HepG2 (cell line): ENCODE data around the gene CALN1. TPM values are rescaled to one million over a fixed set of nuclear protein-coding genes. Genes with fewer than 3 reads are reported as not detected.

Experiments used
- ATAC-seq: fragments of 200-7000 bp; cut with Tn5 transposase; 3 replicates; pipeline ENCODE4 v1.9.1; 2020; ENCODE audit warnings: mild to moderate bottlenecking, moderate library complexity
- BruUV-seq: library from RNA; stranded (reverse); fragments of 400-500 nt; replicated peaks from 2 replicates; lab custom pipeline; 2021; lab: Mats Ljungman, UMichigan
- CTCF ChIA-PET: fragments of 300-600 bp; formaldehyde crosslinking; extraction: SDS; loops from one replicate; lab custom pipeline; 2021; ENCODE audit warnings: low total read pairs, inconsistent platforms, low intra/inter-chr PET ratio; lab: Yijun Ruan, JAX
- POLR2A ChIA-PET: fragments of 350-600 bp; sonication (Branson Sonifier 250); formaldehyde crosslinking; loops from one replicate; lab custom pipeline; 2020; ENCODE audit warnings: antibody characterized with exemption, inconsistent platforms; lab: Yijun Ruan, JAX
- DNase-seq: peaks from one replicate; pipeline ENCODE4 v3.0.0-alpha.2; 2015; ENCODE audit warnings: low spot score
- FAIRE-seq: peaks from 3 replicates; lab custom pipeline; 2011; peaks lifted over from hg19 to GRCh38; lab: Jason Lieb, UNC
- H2AFZ ChIP-seq: one replicate; pipeline ENCODE4 v1.6.1; 2011; ENCODE audit warnings: low read length, inconsistent platforms
- H3K27ac ChIP-seq: fragments of 300-600 bp; 3 replicates; pipeline ENCODE4 v1.8.0; 2011; ENCODE audit warnings: mixed run types, mild to moderate bottlenecking, mixed read lengths, low read length, inconsistent platforms; ENCODE audit not compliant: insufficient read depth; ENCODE audit errors: extremely low read length
- H3K27me3 ChIP-seq, 2 experiments: fragments of 200-600 bp in 1 of 2; 2 replicates in 1 of 2; 3 replicates in 1 of 2; pipeline versions ENCODE4 v1.6.0 to v1.8.0; 2011; ENCODE audit warnings: low read length in 2 of 2, mild to moderate bottlenecking in 2 of 2, moderate library complexity in 2 of 2, inconsistent platforms in 1 of 2; ENCODE audit not compliant: insufficient read depth in 2 of 2, control insufficient read depth in 1 of 2
- H3K36me3 ChIP-seq, 2 experiments: fragments of 200-600 bp in 1 of 2; replicated peaks in 1 of 2; 2 replicates in 1 of 2; 3 replicates in 1 of 2; pipeline versions ENCODE4 v1.5.1 to v1.8.0; 2011; ENCODE audit warnings: low read length in 2 of 2, inconsistent platforms in 1 of 2; ENCODE audit not compliant: insufficient read depth in 2 of 2, control insufficient read depth in 1 of 2
- H3K4me1 ChIP-seq: 2 replicates; pipeline ENCODE4 v1.5.1; 2012; ENCODE audit warnings: low read length, inconsistent platforms; ENCODE audit not compliant: insufficient read depth
- H3K4me2 ChIP-seq: 2 replicates; pipeline ENCODE4 v1.6.0; 2011; ENCODE audit warnings: low read depth, low read length, inconsistent platforms
- H3K4me3 ChIP-seq, 3 experiments: fragments of 200-600 bp in 1 of 3; sonication (generic), shearing (Covaris generic) in 1 of 3; replicated peaks in 1 of 3; 2 replicates each; pipeline ENCODE4 v1.5.1; 2011 to 2016; ENCODE audit warnings: low read length in 3 of 3, inconsistent platforms in 2 of 3, low read depth in 2 of 3, mild to moderate bottlenecking in 2 of 3, control low read depth in 1 of 3, mixed read lengths in 1 of 3; ENCODE audit not compliant: insufficient read depth in 1 of 3
- H3K79me2 ChIP-seq: one replicate; pipeline ENCODE4 v1.6.1; 2011; ENCODE audit warnings: low read length, inconsistent platforms; ENCODE audit not compliant: insufficient read depth
- H3K9ac ChIP-seq: 2 replicates; pipeline ENCODE4 v1.6.0; 2011; ENCODE audit warnings: mild to moderate bottlenecking, low read depth, low read length, inconsistent platforms; ENCODE audit not compliant: insufficient read depth
- H3K9me3 ChIP-seq: 2 replicates; pipeline ENCODE4 v1.5.1; 2012; ENCODE audit warnings: mild to moderate bottlenecking, low read length
- H4K20me1 ChIP-seq: 2 replicates; pipeline ENCODE4 v1.6.0; 2011; ENCODE audit warnings: inconsistent platforms, mild to moderate bottlenecking, low read length, moderate library complexity; ENCODE audit not compliant: insufficient read depth
- ARNT2 ChIP-seq: sonication (generic); formaldehyde crosslinking; IDR thresholded peaks from 2 replicates; pipeline ENCODE4 v1.8.0; 2022; ENCODE audit warnings: mild to moderate bottlenecking, low read depth, missing genetic modification reagents, moderate library complexity
- ATF7 ChIP-seq, 2 experiments: fragments of 450-650 bp in 1 of 2; sonication (generic) in 1 of 2; formaldehyde crosslinking in 1 of 2; IDR thresholded peaks; 2 replicates each; pipeline versions ENCODE4 v1.4.0 to v1.6.1; 2016 to 2020; ENCODE audit warnings: antibody characterized with exemption in 1 of 2, mild to moderate bottlenecking in 1 of 2, missing genetic modification reagents in 1 of 2
- FOSL1 ChIP-seq: sonication (generic); formaldehyde crosslinking; IDR thresholded peaks from 2 replicates; pipeline ENCODE4 v1.9.0; 2021; ENCODE audit warnings: missing genetic modification reagents, borderline replicate concordance
- FOXA1 ChIP-seq, 2 experiments: fragments of 450-650 bp in 1 of 2; sonication (generic) in 1 of 2; formaldehyde crosslinking in 1 of 2; IDR thresholded peaks; 2 replicates each; pipeline versions ENCODE4 v1.4.0 to v1.6.1; 2016 to 2020; ENCODE audit warnings: missing genetic modification reagents in 1 of 2
- HOMEZ ChIP-seq: IDR thresholded peaks from 2 replicates; pipeline ENCODE4 v1.6.1; 2016; ENCODE audit warnings: low read depth
- NCOA1 ChIP-seq: sonication (generic); formaldehyde crosslinking; IDR thresholded peaks from 2 replicates; pipeline ENCODE4 v1.9.0; 2021; ENCODE audit warnings: missing genetic modification reagents
- NFYC ChIP-seq: IDR thresholded peaks from 2 replicates; pipeline ENCODE4 v1.6.1; 2016; ENCODE audit warnings: missing genetic modification reagents, missing compliant biosample characterization
- SMAD9 ChIP-seq: sonication (generic); formaldehyde crosslinking; IDR thresholded peaks from 2 replicates; pipeline ENCODE4 v1.5.1; 2020; ENCODE audit warnings: mild to moderate bottlenecking, missing genetic modification reagents
- SYNCRIP ChIP-seq: fragments of 200-400 bp; formaldehyde crosslinking; IDR thresholded peaks from 2 replicates; pipeline ENCODE4 v1.6.1; 2018; ENCODE audit warnings: mild to moderate bottlenecking, low read depth, low read length; ENCODE audit not compliant: insufficient read depth
- THAP7 ChIP-seq: sonication (generic); formaldehyde crosslinking; IDR thresholded peaks from 2 replicates; pipeline ENCODE4 v1.8.1; 2023; ENCODE audit warnings: mild to moderate bottlenecking, missing genetic modification reagents
- ZC3H13 ChIP-seq: sonication (generic); formaldehyde crosslinking; IDR thresholded peaks from 2 replicates; pipeline ENCODE4 v1.8.1; 2023; ENCODE audit warnings: mild to moderate bottlenecking, missing genetic modification reagents, moderate library complexity
- ZFX ChIP-seq: sonication (generic); formaldehyde crosslinking; IDR thresholded peaks from 2 replicates; pipeline ENCODE4 v1.4.0; 2020; ENCODE audit warnings: mild to moderate bottlenecking, low read depth, missing genetic modification reagents, moderate library complexity
- ZNF430 ChIP-seq: sonication (generic); formaldehyde crosslinking; IDR thresholded peaks from 2 replicates; pipeline ENCODE4 v1.9.0; 2021; ENCODE audit warnings: mild to moderate bottlenecking, missing genetic modification reagents
- ZXDC ChIP-seq: sonication (generic); formaldehyde crosslinking; IDR thresholded peaks from 2 replicates; pipeline ENCODE4 v1.5.0; 2020; ENCODE audit warnings: mild to moderate bottlenecking, missing genetic modification reagents
- WGBS: methylation state at CpG from one replicate; pipeline ENCODE4 v1.1.6; 2017; ENCODE audit warnings: low lambda C conversion rate; 5-methylcytosine and 5-hydroxymethylcytosine counted together
- in situ Hi-C: cut with HindIII; loops from 2 replicates; pipeline ENCODE4 v1.10.0; 2017; ENCODE audit warnings: low pct_unique_long_range_greater_than_20kb; ENCODE audit not compliant: extremely low pct_ligation_motif_present
- intact Hi-C: fragments of 100-400 bp; cut with micrococcal nuclease; formaldehyde crosslinking; loops from one replicate; pipeline ENCODE4 v1.10.0; 2022; ENCODE audit not compliant: unreplicated experiment
- polyA plus RNA-seq, 8 experiments: library from polyadenylated mRNA; depleted of rRNA in 3 of 8; stranded (reverse) in 7 of 8; unstranded in 1 of 8; fragments of >200 nt; fragmentation: Illumina TruSeq in 4 of 8; extraction: Trizol in 4 of 8; gene quantifications; 2 replicates each; pipeline versions ENCODE4 v1.2.1 to v1.2.3, GENCODE V29; 2011 to 2016; ENCODE audit warnings: low read depth in 4 of 8, missing spikeins in 1 of 8, mixed read lengths in 1 of 8; ENCODE audit not compliant: insufficient read depth in 1 of 8
- total RNA-seq, 5 experiments: library from RNA; depleted of rRNA; stranded (reverse); fragments of >200 nt; fragmentation: Illumina TruSeq; extraction: Trizol; gene quantifications; 2 replicates each; pipeline ENCODE4 v1.2.3, GENCODE V29; 2016; ENCODE audit warnings: low read depth in 1 of 5
- TF ChIP-seq, protein P1 (sequence below): sonication (generic); formaldehyde crosslinking; IDR thresholded peaks from 2 replicates; pipeline ENCODE4 v1.5.1; 2020; ENCODE audit warnings: missing genetic modification reagents, mild to moderate bottlenecking, borderline replicate concordance
- TF ChIP-seq, protein P2 (sequence below): sonication (generic); formaldehyde crosslinking; IDR thresholded peaks from 2 replicates; pipeline ENCODE4; 2020; ENCODE audit warnings: missing genetic modification reagents, mild to moderate bottlenecking, borderline replicate concordance

Gene CALN1
- total and polyA plus RNA-seq, 2 of the 13 experiments (the other 11 are each of a cell fraction or from before 2014, with no cell fraction given) = not detected

DNA sequence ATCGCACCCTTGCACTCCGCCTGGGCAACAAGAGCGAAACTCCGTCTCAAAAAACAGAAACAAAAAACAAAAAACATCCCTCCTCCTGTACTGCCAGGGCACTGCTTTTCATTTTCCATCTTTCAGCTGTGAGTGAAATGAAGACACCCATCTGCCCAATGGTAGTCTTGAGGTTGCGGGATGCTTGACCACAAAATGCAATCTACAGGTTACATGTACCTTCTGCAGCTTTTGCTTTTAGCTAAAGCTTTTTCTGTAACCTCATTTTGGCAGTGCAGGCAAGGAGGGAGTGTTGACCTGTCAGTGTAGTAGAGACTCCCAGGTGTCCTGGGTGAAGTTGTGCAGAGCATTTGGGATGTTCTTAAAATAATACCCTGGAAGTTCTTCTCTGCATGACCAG lies 476.5 kb downstream of the CALN1 start:
- peaks cover 1 to 9% of the 10 kb centered on the region in 2 experiments; a peak in 3 of 5 replicates for H3K27me3 ChIP-seq
- WGBS = 31% methylated on average over 5 of the region's 5 CpGs
- H3K4me3 ChIP-seq = no peak overlapping the region
- intact Hi-C loops = no loop called here
- FAIRE-seq (no peak), ATAC-seq (no peak), DNase-seq (no peak)
- POLR2A ChIA-PET = no interaction called here
- no peak overlapping the region for H2AFZ ChIP-seq
- BruUV-seq = no TSS peak
- no peaks in the 10 kb centered on the region for H3K36me3 ChIP-seq
- H3K4me1 ChIP-seq = no peaks in the 10 kb centered on the region
- no peaks in the 10 kb centered on the region for H3K79me2 ChIP-seq
- CTCF ChIA-PET = no interaction called here
- no peak overlapping the region for H3K4me2 ChIP-seq
- no peak overlapping the region for H3K27ac ChIP-seq
- H4K20me1 ChIP-seq = no peaks in the 10 kb centered on the region
- in situ Hi-C loops = no loop called here
- no peak overlapping the region for H3K9ac ChIP-seq
- no peaks in the 10 kb centered on the region for H3K9me3 ChIP-seq
- no peak for TF ChIP-seq ZC3H13 (CRISPR knock-in tag)
- TF ChIP-seq, protein P1, sequence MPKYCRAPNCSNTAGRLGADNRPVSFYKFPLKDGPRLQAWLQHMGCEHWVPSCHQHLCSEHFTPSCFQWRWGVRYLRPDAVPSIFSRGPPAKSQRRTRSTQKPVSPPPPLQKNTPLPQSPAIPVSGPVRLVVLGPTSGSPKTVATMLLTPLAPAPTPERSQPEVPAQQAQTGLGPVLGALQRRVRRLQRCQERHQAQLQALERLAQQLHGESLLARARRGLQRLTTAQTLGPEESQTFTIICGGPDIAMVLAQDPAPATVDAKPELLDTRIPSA = no peak
- no peak for TF ChIP-seq FOXA1 (IDR thresholded peaks at IDR 0.05)
- no peak for TF ChIP-seq FOXA1 (CRISPR knock-in tag; IDR thresholded peaks at IDR 0.05)
- TF ChIP-seq ZNF430 (CRISPR knock-in tag) = no peak
- TF ChIP-seq, protein P2, sequence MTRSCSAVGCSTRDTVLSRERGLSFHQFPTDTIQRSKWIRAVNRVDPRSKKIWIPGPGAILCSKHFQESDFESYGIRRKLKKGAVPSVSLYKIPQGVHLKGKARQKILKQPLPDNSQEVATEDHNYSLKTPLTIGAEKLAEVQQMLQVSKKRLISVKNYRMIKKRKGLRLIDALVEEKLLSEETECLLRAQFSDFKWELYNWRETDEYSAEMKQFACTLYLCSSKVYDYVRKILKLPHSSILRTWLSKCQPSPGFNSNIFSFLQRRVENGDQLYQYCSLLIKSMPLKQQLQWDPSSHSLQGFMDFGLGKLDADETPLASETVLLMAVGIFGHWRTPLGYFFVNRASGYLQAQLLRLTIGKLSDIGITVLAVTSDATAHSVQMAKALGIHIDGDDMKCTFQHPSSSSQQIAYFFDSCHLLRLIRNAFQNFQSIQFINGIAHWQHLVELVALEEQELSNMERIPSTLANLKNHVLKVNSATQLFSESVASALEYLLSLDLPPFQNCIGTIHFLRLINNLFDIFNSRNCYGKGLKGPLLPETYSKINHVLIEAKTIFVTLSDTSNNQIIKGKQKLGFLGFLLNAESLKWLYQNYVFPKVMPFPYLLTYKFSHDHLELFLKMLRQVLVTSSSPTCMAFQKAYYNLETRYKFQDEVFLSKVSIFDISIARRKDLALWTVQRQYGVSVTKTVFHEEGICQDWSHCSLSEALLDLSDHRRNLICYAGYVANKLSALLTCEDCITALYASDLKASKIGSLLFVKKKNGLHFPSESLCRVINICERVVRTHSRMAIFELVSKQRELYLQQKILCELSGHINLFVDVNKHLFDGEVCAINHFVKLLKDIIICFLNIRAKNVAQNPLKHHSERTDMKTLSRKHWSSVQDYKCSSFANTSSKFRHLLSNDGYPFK = no peak
- TF ChIP-seq ATF7 (IDR thresholded peaks at IDR 0.05) = no peak
- no peak for TF ChIP-seq ATF7 (CRISPR knock-in tag; IDR thresholded peaks at IDR 0.05)
- no peak for TF ChIP-seq SYNCRIP
- TF ChIP-seq NCOA1 (CRISPR knock-in tag) = no peak
- TF ChIP-seq ARNT2 (CRISPR knock-in tag) = no peak
- no peak for TF ChIP-seq ZFX (CRISPR knock-in tag)
- TF ChIP-seq ZXDC (CRISPR knock-in tag) = no peak
- TF ChIP-seq FOSL1 (CRISPR knock-in tag) = no peak
- TF ChIP-seq SMAD9 = no peak
- TF ChIP-seq NFYC (CRISPR knock-in tag) = no peak
- no peak for TF ChIP-seq THAP7 (CRISPR knock-in tag)
- no peak for TF ChIP-seq HOMEZ (CRISPR knock-in tag)
